GM19328 (cell line): Measurements from ENCODE around the gene SASH3.

ENCODE experiments used
- ATAC-seq: cut with Tn5 transposase; IDR thresholded peaks from one replicate; pipeline ENCODE4 v1.9.1; 2021; ENCODE audit warnings: mild to moderate bottlenecking, moderate library complexity; ENCODE audit not compliant: unreplicated experiment

Gene SASH3

DNA sequence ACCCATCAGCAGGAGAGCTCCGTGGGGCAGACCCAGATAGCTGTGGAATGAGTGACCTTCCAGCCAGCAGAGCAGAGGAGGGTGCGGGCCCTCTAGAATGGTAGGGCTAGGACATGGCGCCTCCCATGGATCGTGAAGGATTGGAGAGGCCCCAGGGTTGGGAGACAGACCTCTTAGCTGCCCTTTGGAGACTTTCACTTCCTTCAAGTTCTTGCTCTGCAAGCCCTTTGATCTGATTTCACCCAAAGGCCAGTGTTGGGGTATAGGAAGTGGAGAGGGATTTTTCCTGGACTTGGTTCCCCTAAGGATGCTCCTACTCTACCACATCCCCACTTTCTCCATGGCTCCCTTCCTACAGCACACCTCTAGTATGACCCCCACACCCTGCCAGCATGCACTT, 3.0 kb downstream of the SASH3 start:
- no peak for ATAC-seq

GRCh38 chrX:129783291-129783713, 3.6 kb downstream of the SASH3 start:
- ATAC-seq: no peak

- ATAC-seq: no peak
Measured at GRCh38 chrX:129784371-129784770, 4.6 kb downstream of the SASH3 start.

DNA sequence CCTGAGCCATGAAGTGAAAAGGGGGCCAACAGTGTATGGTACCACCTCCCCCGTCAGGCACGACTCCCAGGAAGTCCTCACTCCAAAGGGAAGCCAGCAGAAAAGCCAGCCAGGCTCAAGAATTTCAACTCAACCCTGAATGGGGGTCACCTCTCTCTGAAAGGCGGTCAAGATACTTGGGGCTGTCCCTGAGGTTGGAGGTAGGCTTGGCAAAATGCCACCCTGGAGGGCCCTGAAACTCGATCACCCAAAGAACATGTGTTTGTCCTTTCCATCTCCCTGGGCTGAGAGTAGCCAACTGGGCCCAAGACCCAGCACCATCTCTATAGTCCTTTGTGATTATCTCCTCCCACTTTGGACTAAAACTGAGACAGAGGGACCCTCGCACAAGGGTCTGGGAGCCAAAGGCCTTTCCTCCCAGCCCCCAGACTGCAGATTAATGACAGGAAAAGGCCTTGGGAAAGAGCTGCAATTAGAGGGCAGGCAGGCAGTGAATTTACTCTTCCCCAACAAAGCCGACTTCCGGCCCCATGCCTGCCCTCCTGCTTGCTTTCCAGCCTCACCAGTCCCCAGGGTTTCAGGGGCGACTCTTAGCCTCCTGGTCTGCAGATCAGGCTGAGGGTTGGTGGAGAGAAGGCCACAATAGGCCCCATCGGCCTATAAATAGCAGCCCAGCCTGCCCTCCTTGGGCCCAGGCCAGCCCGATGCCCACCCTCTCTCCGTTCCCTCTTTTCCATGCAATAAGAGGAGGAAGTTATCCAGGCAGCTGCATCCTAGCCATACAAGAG, 5.6 kb downstream of the SASH3 start:
- ATAC-seq: no peak

DNA sequence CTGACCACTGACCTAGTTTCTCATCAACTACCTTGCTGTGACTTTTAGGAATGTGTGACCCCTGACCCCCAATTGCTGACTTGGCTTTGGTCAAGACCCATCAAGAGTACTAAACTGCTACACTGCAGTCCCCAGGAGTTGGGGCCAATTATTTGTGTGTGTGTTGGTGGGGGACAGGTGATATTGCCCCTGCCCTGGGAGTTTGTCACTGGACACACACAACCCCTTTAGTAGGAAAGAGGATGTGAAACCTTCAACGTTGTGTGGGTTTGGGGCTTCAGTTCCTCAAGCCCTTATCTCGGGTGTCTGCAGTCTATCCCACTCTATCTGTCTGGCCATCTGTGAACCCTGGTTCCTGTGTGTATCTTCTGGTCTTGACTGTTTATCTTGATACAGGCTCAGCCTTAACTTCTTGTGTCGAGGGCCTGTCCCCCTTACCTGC, 6.5 kb downstream of the SASH3 start:
- peak; percentile 78 for ATAC-seq

DNA sequence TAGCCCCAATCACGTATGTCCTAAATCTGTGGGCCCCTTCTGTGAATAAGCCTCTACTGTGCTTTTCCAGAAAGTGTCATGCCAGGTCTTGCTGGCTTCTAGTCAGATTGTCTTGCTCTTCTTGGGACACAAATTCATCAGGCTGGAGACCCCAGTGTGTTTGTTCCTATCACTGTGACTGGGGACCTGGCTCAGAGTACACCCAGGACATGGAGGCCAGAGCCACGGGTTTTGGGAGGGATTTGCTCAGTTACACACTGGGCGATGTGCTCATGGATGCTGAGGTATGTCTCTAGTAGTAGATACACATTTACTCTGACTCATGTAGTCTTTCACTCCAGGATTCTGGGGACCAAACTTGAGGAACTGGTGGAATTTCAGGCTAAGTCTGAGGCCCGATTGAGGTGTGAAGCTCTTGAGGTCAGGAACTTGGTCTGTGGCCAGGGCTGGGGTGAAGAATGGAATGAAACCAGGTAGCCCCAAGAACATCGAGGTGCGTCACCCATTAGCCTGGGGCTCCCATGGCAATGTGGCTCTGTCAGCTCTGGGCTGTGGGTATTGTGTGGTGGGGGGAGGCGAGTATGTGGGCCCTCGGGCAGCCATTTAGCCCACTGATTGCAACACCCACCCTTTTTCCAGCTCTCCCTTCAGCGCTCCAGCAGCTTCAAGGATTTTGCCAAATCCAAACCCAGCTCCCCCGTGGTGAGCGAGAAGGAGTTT, 7.7 kb downstream of the SASH3 start:
- ATAC-seq: no peak

GRCh38 chrX:129788527-129788926, 8.8 kb downstream of the SASH3 start:
- no peak for ATAC-seq

GRCh38 chrX:129790146-129790545, 10.4 kb downstream of the SASH3 start:
- no peak for ATAC-seq

DNA sequence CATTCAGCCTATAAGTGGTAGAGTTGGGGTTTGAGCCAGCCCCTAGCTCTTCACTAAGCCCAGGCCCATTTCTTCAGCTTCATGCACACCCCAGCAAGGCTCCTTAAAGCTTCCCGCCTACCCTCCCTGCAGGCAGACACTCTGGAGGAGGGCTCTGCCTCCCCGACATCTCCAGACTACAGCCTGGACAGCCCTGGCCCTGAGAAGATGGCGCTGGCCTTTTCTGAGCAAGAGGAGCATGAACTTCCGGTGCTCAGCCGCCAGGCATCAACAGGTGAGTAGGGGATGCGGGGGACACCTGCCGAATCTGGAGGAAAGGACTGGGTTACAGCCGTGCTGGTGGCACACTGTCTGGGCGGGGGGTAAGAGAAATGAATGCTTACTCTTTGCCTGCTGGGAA, 11.1 kb downstream of the SASH3 start:
- ATAC-seq: no peak

- ATAC-seq: no peak
Measured at GRCh38 chrX:129791336-129791735, 11.6 kb downstream of the SASH3 start.

DNA sequence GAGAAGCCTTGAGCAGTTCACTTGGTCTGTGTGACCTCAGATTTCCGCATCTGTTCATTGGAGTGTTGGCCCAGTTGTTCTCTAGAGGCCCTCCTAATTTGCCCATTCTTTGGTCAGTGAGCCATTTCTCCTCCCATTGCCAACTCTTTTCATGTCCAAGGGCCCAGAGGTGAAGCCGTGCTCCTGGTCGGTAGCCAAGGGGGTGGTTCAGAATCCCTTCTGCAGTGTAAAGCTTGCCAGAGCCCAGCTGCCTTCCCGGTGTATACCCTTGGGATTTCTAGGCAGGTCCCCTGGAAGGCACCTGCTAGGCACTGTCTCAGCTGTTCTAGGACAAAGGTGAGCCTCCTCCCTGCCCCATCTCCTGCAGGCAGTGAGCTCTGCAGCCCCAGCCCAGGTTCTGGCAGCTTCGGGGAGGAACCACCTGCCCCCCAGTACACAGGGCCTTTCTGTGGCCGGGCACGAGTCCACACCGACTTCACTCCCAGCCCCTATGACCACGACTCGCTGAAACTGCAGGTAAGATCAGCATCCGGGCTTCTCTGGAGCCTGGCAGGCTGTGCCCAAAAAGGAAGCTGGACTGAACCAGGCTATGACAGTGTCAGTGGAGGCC, 12.3 kb downstream of the SASH3 start:
- no peak for ATAC-seq

DNA sequence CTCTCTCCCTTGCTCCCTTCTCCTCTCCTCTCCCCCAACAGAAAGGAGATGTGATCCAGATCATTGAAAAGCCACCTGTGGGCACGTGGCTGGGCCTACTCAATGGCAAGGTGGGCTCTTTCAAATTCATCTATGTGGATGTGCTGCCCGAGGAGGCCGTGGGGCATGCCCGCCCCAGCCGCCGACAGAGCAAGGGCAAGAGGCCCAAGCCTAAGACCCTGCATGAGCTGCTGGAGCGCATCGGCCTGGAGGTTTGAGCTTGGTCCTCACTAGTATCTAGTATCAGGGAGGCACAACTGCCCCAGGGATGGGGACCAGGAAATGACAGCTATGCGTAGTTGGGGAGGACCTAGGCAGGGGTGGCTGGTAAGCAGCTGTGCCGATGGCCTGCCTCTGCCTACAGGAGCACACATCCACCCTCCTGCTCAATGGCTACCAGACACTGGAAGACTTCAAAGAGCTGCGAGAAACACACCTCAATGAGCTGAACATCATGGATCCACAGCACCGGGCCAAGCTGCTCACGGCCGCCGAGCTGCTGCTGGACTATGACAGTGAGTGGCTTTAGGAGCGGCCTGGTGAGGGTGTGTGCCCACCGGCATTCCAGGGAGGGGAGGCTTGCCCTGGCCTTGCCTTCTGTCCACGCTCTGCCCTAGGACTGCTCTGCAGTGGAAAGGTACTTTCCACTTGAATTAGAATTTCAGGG, 13.0 kb downstream of the SASH3 start:
- no peak for ATAC-seq

DNA sequence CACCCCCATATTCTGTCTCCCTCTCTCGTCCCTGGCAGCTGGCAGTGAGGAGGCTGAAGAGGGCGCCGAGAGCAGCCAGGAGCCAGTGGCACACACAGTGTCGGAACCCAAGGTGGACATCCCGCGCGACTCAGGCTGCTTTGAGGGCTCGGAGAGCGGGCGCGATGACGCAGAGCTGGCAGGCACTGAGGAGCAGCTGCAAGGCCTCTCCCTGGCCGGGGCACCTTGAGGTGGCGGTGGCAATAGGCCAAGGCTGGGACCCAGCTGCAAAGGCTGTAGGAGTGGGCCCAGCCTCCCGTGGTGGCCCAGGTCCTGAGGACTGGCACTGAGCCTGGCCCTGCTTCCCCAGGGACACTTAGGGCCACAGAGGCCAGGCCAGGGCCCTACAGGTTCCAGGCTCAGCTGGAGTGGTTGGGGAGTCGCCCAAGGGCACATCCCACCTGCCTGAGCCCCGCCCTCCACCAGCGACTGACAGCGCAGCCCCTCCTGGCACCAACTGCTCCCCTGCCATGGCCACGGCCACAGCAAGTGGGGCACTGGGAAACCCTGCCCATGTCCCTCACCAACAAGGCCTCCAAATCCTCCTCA, 13.9 kb downstream of the SASH3 start:
- ATAC-seq: no peak

DNA sequence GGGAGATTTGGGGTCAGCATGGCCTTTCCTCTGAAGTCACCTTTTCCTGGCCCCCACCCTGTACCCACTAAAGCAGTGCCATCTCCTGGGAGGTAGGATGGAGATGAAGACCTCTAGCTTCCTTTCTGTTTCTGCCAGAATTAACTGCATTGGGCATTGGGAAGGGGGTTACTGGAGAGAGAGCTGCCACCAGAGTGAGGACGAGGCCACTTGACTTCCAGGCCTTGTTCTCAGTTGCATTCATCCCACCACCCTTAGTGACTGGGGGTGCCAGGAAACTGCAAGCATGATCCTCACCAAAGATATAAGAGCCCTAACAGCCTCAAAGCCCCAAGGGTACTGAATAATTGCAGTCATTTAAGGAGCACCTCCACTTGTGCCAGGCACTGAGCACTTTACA, 15.8 kb downstream of the SASH3 start:
- no peak for ATAC-seq

DNA sequence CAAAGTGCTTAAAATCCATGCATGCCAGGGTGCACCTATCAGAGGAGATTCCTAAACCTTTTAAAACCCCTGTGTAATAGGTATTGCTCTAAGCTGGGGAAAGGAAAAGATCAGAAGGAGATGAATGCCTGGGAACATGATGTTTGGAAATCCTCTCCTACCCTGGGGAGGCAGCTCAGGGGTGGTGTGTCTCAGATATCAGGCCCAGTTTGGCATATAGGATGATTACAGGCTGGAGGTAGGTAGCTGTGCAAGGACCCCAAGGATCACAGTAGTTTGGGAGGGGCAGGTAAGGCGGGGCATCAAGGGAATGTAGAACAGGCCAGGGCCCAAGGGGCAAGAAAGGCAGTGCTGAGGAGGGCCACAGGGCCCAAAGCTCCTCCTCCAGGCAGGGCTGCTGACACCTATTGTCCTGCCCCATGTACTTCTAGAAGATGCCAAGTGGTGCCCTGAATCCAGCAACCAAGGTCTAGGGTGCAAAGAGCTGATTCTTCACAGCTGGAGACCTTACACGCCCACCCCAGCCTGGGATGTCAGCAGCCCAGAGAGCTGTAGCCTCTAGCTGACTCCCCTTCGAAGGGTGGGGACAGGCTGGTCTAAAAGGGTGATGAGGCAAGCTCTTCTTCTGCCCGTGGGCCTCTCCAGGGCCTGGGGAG, 17.6 kb downstream of the SASH3 start:
- ATAC-seq: no peak

- ATAC-seq: no peak
Measured at GRCh38 chrX:129798456-129798855, 18.7 kb downstream of the SASH3 start.

DNA sequence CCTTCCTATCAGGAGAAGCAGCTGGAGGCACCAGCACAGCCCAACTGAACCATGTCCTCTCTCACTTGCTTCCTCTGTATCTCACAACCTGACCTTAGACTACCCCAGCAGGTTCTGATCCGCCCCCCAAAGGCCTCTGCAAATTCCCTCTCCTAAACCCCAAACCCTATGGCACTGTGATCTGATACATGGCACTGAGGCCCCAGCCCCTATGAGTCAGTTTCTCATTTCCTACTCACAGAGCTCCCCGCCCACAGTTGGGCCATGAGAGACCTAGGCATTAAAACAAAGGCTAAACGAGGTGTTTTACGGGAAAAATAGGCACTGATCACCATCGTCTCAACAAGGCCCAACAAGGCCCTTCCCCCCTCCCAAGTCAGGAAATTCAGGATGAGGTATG, 19.1 kb downstream of the SASH3 start:
- no peak for ATAC-seq

GRCh38 chrX:129800186-129800585, 20.4 kb downstream of the SASH3 start:
- ATAC-seq: no peak

- no peak for ATAC-seq
Measured at GRCh38 chrX:129802863-129803262, 23.1 kb downstream of the SASH3 start.

- ATAC-seq: no peak
Measured at GRCh38 chrX:129804806-129805205, 25.1 kb downstream of the SASH3 start.
